SU-DHL-6 (cell line): ENCODE results near the gene SLC23A1.

ENCODE experiments used
- CTCF ChIP-seq: fragments of 200-600 bp; sonication (generic); IDR thresholded peaks from one replicate; pipeline ENCODE4 v1.5.1; 2017; ENCODE audit warnings: antibody characterized with exemption, mild to moderate bottlenecking, low read length, moderate library complexity; ENCODE audit not compliant: insufficient read depth, poor library complexity, severe bottlenecking
- EZH2phosphoT487 ChIP-seq: fragments of 200-600 bp; sonication (generic), shearing (Covaris generic); conservative IDR thresholded peaks from 2 replicates; pipeline ENCODE4 v1.6.1; 2018; ENCODE audit warnings: mild to moderate bottlenecking, antibody characterized with exemption, low read length, moderate library complexity, mixed read lengths

- TF ChIP-seq EZH2phosphoT487 (no peak), CTCF (no peak)
Observed at GRCh38 chr5:139340051-139340450, 43.0 kb downstream of the SLC23A1 start.
